Endothelial cell (in vitro differentiated cells): Measurements from ENCODE around the gene DPYSL4. TPM values are rescaled to one million over a fixed set of nuclear protein-coding genes. Genes with fewer than 3 reads are reported as not detected.

Source experiments
- DNase-seq: peaks from one replicate; pipeline ENCODE4 v3.0.0; 2021; ENCODE audit warnings: low spot score
- H3K27ac Mint-ChIP-seq: one replicate; pipeline ENCODE4 v1.8.0; 2021; ENCODE audit warnings: mixed read lengths, inconsistent platforms; ENCODE audit not compliant: unreplicated experiment
- H3K27me3 Mint-ChIP-seq: one replicate; pipeline ENCODE4 v1.8.0; 2021; ENCODE audit warnings: mild to moderate bottlenecking, moderate library complexity, mixed read lengths, inconsistent platforms; ENCODE audit not compliant: unreplicated experiment
- H3K36me3 Mint-ChIP-seq: one replicate; pipeline ENCODE4 v1.8.0; 2021; ENCODE audit warnings: mild to moderate bottlenecking, low read depth, mixed read lengths, inconsistent platforms; ENCODE audit not compliant: unreplicated experiment
- H3K4me1 Mint-ChIP-seq: one replicate; pipeline ENCODE4 v1.8.0; 2021; ENCODE audit warnings: mild to moderate bottlenecking, mixed read lengths, inconsistent platforms; ENCODE audit not compliant: unreplicated experiment
- H3K4me3 Mint-ChIP-seq: one replicate; pipeline ENCODE4 v1.8.0; 2021; ENCODE audit warnings: mild to moderate bottlenecking, mixed read lengths, inconsistent platforms; ENCODE audit not compliant: unreplicated experiment
- H3K9me3 Mint-ChIP-seq: one replicate; pipeline ENCODE4 v1.8.0; 2021; ENCODE audit warnings: mixed read lengths, inconsistent platforms; ENCODE audit not compliant: unreplicated experiment
- total RNA-seq: library from RNA; stranded (reverse); fragmentation: NEBNext Ultra II Directional; extraction: Animal tissue kit (Norgen Biotek cat#: 25700); gene quantifications from one replicate; pipeline ENCODE4 v1.2.1, GENCODE V29; 2021; ENCODE audit not compliant: unreplicated experiment
- TF ChIP-seq, protein P1 (sequence below): fragments of 200-600 bp; sonication (generic); IDR thresholded peaks from one replicate; pipeline ENCODE4 v1.5.0; 2021; ENCODE audit warnings: antibody characterized with exemption; ENCODE audit not compliant: unreplicated experiment

DPYSL4 gene
- total RNA-seq, 1 donor from 2014 or later = 15.0 TPM

DNA sequence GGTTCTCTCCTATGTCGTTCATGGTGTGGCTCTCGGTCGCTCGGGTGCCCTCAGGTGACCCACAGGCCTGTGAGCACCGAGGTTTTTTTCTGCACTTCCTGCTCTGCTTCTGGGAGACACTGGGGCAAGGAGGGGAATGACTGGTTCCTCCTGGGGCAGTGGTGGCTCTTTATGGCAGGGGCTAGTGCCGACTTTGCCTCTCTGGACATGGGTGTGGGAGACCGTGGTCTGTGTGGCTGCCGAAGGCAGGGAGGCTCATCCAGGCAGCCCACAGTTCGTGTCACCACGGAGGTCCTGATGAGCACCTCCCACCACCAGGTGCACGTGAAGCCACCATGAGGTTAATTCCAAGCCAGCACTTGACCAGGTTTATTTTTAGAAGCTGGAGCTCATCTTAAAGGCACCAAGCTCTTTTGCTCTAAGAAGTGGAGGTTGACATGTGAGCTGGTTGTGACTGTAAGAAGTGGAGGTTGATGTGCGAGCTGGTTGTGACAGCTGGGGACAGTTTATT is 24.7 kb upstream of the DPYSL4 start:
- Mint-ChIP-seq H3K27me3 (peaks cover 15% of the 10 kb centered on the region), H3K4me3 (no peak overlapping the region), H3K27ac (no peak overlapping the region), H3K9me3 (no peaks in the 10 kb centered on the region), H3K36me3 (no peaks in the 10 kb centered on the region), H3K4me1 (peaks cover 9% of the 10 kb centered on the region)
- DNase-seq = no peak
- TF ChIP-seq, protein P1, sequence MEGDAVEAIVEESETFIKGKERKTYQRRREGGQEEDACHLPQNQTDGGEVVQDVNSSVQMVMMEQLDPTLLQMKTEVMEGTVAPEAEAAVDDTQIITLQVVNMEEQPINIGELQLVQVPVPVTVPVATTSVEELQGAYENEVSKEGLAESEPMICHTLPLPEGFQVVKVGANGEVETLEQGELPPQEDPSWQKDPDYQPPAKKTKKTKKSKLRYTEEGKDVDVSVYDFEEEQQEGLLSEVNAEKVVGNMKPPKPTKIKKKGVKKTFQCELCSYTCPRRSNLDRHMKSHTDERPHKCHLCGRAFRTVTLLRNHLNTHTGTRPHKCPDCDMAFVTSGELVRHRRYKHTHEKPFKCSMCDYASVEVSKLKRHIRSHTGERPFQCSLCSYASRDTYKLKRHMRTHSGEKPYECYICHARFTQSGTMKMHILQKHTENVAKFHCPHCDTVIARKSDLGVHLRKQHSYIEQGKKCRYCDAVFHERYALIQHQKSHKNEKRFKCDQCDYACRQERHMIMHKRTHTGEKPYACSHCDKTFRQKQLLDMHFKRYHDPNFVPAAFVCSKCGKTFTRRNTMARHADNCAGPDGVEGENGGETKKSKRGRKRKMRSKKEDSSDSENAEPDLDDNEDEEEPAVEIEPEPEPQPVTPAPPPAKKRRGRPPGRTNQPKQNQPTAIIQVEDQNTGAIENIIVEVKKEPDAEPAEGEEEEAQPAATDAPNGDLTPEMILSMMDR = no peak

DNA sequence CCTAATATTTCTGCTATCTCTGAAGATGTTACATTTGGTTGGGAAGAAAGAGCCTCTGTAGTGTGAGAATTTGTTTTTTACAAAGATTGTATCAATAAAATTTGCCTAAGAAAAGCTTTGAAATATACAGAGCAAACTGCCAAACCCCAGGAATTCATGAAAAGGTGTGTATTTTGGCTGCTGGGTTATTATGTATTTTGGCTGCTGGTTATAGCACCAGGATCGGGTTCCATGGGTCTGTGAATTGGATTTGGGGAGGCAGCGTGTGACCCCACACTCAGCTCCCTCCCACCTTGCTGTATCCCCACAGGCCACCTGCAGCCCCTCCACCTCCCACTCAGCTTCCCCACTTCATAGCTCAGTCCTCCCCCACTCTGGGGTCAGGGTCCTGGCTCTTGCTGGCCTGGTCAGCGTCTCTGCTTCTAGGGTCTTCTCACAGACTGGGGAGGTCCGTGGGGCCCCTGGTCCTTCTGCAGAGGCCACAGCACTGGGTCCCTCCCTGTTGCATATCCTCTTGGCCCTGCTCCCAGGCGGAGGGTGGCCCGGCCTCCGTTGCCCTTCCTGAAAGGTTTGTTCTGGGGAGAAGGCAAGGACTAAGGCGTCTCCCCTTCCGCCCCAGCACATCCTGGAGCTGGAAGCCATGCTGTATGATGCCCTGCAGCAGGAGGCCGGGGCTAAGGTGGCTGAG is 24.0 kb upstream of the DPYSL4 start:
- no peak overlapping the region for H3K4me3 Mint-ChIP-seq
- H3K36me3 Mint-ChIP-seq = no peaks in the 10 kb centered on the region
- peaks cover 13% of the 10 kb centered on the region for H3K27me3 Mint-ChIP-seq
- TF ChIP-seq, protein P1 = no peak
- no peak for DNase-seq
- H3K27ac Mint-ChIP-seq = no peak overlapping the region
- H3K9me3 Mint-ChIP-seq = no peaks in the 10 kb centered on the region
- H3K4me1 Mint-ChIP-seq = peaks cover 9% of the 10 kb centered on the region

DNA sequence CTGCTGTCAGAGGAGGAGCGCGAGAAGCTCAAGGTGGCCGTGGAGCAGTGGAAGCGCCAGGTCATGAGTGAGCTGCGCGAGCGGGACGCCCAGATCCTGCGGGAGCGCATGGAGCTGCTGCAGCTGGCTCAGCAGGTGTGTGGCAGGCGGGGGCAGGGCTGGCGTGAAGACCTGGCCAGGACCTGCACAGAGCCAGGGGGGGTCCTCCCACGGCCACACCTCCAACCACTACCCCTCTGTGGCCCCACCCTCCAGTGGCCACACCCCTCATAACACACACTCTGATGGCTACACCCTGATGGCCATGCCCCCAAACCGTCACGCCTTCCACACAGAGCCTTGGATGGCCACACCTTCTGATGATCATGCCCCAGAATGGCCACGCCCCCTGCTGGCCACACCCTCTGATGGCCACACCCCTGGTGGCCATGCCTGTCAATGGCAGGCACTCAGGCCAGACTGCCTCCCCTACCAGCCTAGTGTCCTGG is 23.4 kb upstream of the DPYSL4 start:
- TF ChIP-seq, protein P1 = peak; percentile 92
- no peak overlapping the region for H3K4me3 Mint-ChIP-seq
- no peak overlapping the region for H3K27ac Mint-ChIP-seq
- H3K27me3 Mint-ChIP-seq = peaks cover 9% of the 10 kb centered on the region
- H3K4me1 Mint-ChIP-seq = peaks cover 9% of the 10 kb centered on the region
- DNase-seq = peak; percentile 59
- H3K9me3 Mint-ChIP-seq = no peaks in the 10 kb centered on the region
- no peaks in the 10 kb centered on the region for H3K36me3 Mint-ChIP-seq

DNA sequence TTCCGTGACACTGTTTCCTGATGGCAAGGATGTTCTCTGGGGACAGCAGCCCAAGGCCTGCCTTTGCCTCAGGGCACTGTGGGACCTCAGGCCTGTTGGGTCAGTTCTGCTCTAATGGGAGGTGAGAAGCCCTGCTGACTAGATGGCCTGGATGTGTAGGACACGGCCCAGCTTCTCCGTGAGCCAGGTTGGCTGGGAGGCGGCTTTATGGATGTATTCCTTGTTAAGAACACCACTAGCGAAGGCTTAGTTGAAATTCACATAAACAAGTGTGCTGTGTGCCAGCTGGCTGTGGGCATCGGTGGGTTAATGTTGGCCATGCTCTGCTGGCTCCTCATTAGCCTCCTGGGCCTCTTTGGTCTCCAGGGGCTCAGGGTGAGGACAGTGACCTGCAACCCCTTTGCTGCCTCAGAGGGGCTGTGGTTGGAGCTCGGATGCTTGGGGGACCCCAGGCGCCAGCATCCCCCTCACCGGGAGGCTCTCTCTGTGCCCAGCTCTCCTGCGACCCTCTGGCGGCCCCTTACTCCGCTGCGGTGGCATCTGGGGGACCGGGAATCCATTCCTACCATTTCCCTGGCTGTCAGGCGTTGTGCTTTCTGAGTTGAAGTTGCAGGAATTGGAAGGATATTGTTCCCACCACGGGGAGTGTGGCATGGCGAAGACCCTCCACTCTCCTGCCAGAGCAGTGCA is 22.8 kb upstream of the DPYSL4 start:
- peaks cover 7% of the 10 kb centered on the region for H3K27me3 Mint-ChIP-seq
- no peaks in the 10 kb centered on the region for H3K9me3 Mint-ChIP-seq
- DNase-seq = no peak
- H3K27ac Mint-ChIP-seq = no peak overlapping the region
- H3K4me3 Mint-ChIP-seq = peak overlapping the region; percentile 57
- TF ChIP-seq, protein P1 = peak; percentile 56
- H3K4me1 Mint-ChIP-seq = peaks cover 9% of the 10 kb centered on the region
- no peaks in the 10 kb centered on the region for H3K36me3 Mint-ChIP-seq
